ENCODE data around the gene TDRD15. TPM values are rescaled to one million over a fixed set of nuclear protein-coding genes. Genes with fewer than 3 reads are reported as not detected.
"Not testable (repeated sequence)": the region's sequence is repeated elsewhere in the genome, so short reads cannot be mapped to it uniquely, and the experiment has no call there.

The TDRD15 gene
- polyA plus RNA-seq, 2 of the 4 experiments (the other 2 are of a cell fraction) = not detected

- WGBS (ENCODE audit: missing lambda C conversion rate) = 21% methylated on average over 2 of the region's 2 CpGs
- Histone ChIP-seq H3K4me3 (no peak overlapping the region), H3K27ac (no peak overlapping the region), H3K4me1 (no peaks in the 10 kb centered on the region), H3K9me3 (no peaks in the 10 kb centered on the region), H3K4me2 (no peak overlapping the region)
- FAIRE-seq = no peak
- ChIA-PET POLR2A (no interaction called here), CTCF (no interaction called here)
- DNase-seq (ENCODE audit: low read depth in 1 of 2, low spot score in 1 of 2) = no peak
- TF ChIP-seq EP300 (IDR thresholded peaks at IDR 0.05) (no peak), GATA3 (IDR thresholded peaks at IDR 0.05; ENCODE audit: borderline replicate concordance) (no peak), EHMT2 (IDR thresholded peaks at IDR 0.05; ENCODE audit: low read depth) (no peak), NFE2L2 (conservative IDR thresholded peaks at IDR 0.05; ENCODE audit: low read length) (no peak), RAD21 (conservative IDR thresholded peaks at IDR 0.05 in 1 of 2, IDR thresholded peaks at IDR 0.05 in 1 of 2) (no peak), CBX2 (IDR thresholded peaks at IDR 0.05; ENCODE audit: borderline replicate concordance, low read depth) (no peak), RCOR1 (IDR thresholded peaks at IDR 0.05; ENCODE audit: low read depth, low read length) (no peak), ZFP36 (IDR thresholded peaks at IDR 0.05; ENCODE audit: borderline replicate concordance, partially characterized antibody) (no peak), ZNF302 (CRISPR knock-in tag; IDR thresholded peaks at IDR 0.05) (no peak), FOSB (CRISPR knock-in tag; IDR thresholded peaks at IDR 0.05) (no peak), RFX5 (IDR thresholded peaks at IDR 0.05) (no peak), MAFK (IDR thresholded peaks at IDR 0.05; ENCODE audit: partially characterized antibody) (no peak), USF2 (IDR thresholded peaks at IDR 0.05) (no peak), HEYL (CRISPR knock-in tag; IDR thresholded peaks at IDR 0.05) (no peak), ELK1 (IDR thresholded peaks at IDR 0.05; ENCODE audit: low read depth, low read length) (no peak), CHD4 (IDR thresholded peaks at IDR 0.05; ENCODE audit: borderline replicate concordance) (no peak)
- TF ChIP-seq, protein P1, sequence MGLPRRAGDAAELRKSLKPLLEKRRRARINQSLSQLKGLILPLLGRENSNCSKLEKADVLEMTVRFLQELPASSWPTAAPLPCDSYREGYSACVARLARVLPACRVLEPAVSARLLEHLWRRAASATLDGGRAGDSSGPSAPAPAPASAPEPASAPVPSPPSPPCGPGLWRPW (IDR thresholded peaks at IDR 0.05) = no peak
- TF ChIP-seq, protein P2, sequence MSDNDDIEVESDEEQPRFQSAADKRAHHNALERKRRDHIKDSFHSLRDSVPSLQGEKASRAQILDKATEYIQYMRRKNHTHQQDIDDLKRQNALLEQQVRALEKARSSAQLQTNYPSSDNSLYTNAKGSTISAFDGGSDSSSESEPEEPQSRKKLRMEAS (IDR thresholded peaks at IDR 0.05) = no peak
- no peak for ATAC-seq
Measured at GRCh38 chr2:21146638-21147037, 22.9 kb downstream of the TDRD15 start.

DNA sequence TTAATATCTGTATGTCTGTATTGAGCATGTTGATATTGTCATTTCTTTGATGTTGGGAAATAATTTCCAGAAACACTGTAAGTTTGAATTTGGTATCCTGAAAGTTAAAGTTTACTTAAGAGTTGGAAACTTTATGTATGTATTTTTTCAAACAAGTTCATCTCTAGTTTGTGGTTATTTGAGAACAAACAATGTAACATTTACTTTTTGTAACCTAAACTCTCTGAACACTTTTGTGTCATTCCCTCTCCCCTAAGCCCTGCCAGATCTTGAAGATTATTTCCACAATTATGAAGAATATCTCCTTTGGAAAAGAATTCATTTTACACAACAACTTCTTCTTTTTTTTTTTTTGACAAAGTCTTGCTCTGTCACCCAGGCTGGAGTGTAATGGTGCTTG lies 24.9 kb downstream of the TDRD15 start:
- ChIA-PET POLR2A (no interaction called here), CTCF (no interaction called here)
- Histone ChIP-seq H3K4me3 (no peak overlapping the region), H3K27ac (no peak overlapping the region), H3K4me1 (no peaks in the 10 kb centered on the region), H3K9me3 (no peaks in the 10 kb centered on the region), H3K4me2 (no peak overlapping the region)
- FAIRE-seq = no peak
- DNase-seq (ENCODE audit: low read depth in 1 of 2, low spot score in 1 of 2) = no peak
- ATAC-seq = no peak
- TF ChIP-seq CTCF (IDR thresholded peaks at IDR 0.05) (no peak), PHF8 (IDR thresholded peaks at IDR 0.05; ENCODE audit: borderline replicate concordance, low read depth) (no peak), BCL3 (IDR thresholded peaks at IDR 0.05) (no peak), CHD4 (IDR thresholded peaks at IDR 0.05; ENCODE audit: borderline replicate concordance) (no peak), CHD2 (IDR thresholded peaks at IDR 0.05; ENCODE audit: low read length, partially characterized antibody) (no peak), POLR2A (IDR thresholded peaks at IDR 0.05; ENCODE audit: low read length) (no peak), ATOH8 (CRISPR knock-in tag; IDR thresholded peaks at IDR 0.05; ENCODE audit: low read depth) (no peak), MYC (IDR thresholded peaks at IDR 0.05; ENCODE audit: borderline replicate concordance, low read length) (no peak), RARB (CRISPR knock-in tag; IDR thresholded peaks at IDR 0.05) (no peak), RAD21 (conservative IDR thresholded peaks at IDR 0.05 in 1 of 2, IDR thresholded peaks at IDR 0.05 in 1 of 2) (no peak), RNF2 (IDR thresholded peaks at IDR 0.05; ENCODE audit: borderline replicate concordance, low read depth) (no peak), KDM1A (IDR thresholded peaks at IDR 0.05; ENCODE audit: low read depth) (no peak), FOSL2 (IDR thresholded peaks at IDR 0.05) (no peak), FOSL2 (CRISPR knock-in tag; IDR thresholded peaks at IDR 0.05) (no peak), CEBPB (IDR thresholded peaks at IDR 0.05) (no peak), EHMT2 (IDR thresholded peaks at IDR 0.05; ENCODE audit: low read depth) (no peak), ZNF302 (CRISPR knock-in tag; IDR thresholded peaks at IDR 0.05) (no peak)

GRCh38 chr2:21151234-21151633 lies 27.5 kb downstream of the TDRD15 start:
- DNase-seq (ENCODE audit: low read depth in 1 of 2, low spot score in 1 of 2); POLR2A ChIA-PET; ATAC-seq; FAIRE-seq; H3K4me3 ChIP-seq; H3K9me3 ChIP-seq; CTCF ChIA-PET; H3K27ac ChIP-seq; H3K4me1 ChIP-seq; H3K4me2 ChIP-seq: not testable (repeated sequence)
- 0% methylated on average over 2 of the region's 2 CpGs for WGBS (ENCODE audit: missing lambda C conversion rate)
